AG04450 (cell line): ENCODE results near the gene CDC42EP3. TPM values are rescaled to one million over a fixed set of nuclear protein-coding genes. Genes with fewer than 3 reads are reported as not detected.

Experiments used
- CTCF ChIA-PET: fragments of 300-600, 350-600 bp; formaldehyde crosslinking; extraction: SDS; loops from one replicate; lab custom pipeline; 2022; ENCODE audit warnings: antibody characterized with exemption, inconsistent platforms; lab: Charles Lee
- POLR2A ChIA-PET: fragments of 350-600 bp; formaldehyde crosslinking; extraction: SDS; loops from one replicate; lab custom pipeline; 2021; ENCODE audit warnings: antibody characterized with exemption, inconsistent platforms; lab: Yijun Ruan, JAX
- DNase-seq: peaks from one replicate; pipeline ENCODE4 v3.0.0-alpha.2; 2011; ENCODE audit warnings: low read depth, low spot score
- H3K27ac ChIP-seq: one replicate; pipeline ENCODE4 v1.5.1; 2012; ENCODE audit warnings: low read depth, low read length, control low read depth
- H3K27me3 ChIP-seq: one replicate; pipeline ENCODE4 v1.6.0; 2012; ENCODE audit warnings: low read length; ENCODE audit not compliant: control insufficient read depth, insufficient read depth
- H3K4me3 ChIP-seq: 2 replicates; pipeline ENCODE4 v1.5.1; 2011; ENCODE audit warnings: mild to moderate bottlenecking, low read depth, low read length, control low read depth
- H3K9me3 ChIP-seq: 2 replicates; pipeline ENCODE4 v1.5.1; 2012; ENCODE audit warnings: low read length; ENCODE audit not compliant: control insufficient read depth, insufficient read depth
- CTCF ChIP-seq: IDR thresholded peaks from 2 replicates; pipeline ENCODE4 v1.5.1; 2011; ENCODE audit warnings: low read depth, low read length, control low read depth, inconsistent platforms
- polyA plus RNA-seq: library from polyadenylated mRNA; depleted of rRNA; stranded (reverse); fragments of >200 nt; gene quantifications from 2 replicates; pipeline ENCODE4 v1.2.3, GENCODE V29; 2011

Gene CDC42EP3
- polyA plus RNA-seq, 1 experiment: 245 TPM

- Histone ChIP-seq H3K4me3 (no peak overlapping the region), H3K27me3 (no peaks in the 10 kb centered on the region), H3K9me3 (no peaks in the 10 kb centered on the region), H3K27ac (no peak overlapping the region)
- POLR2A ChIA-PET: interaction anchor here (0.7 kb wide), 2 partner anchors 19 to 247 kb away, joined by 3 read pairs; no protein-coding TSS in a partner anchor
- no peak for DNase-seq
- TF ChIP-seq CTCF: no peak
- CTCF ChIA-PET: interaction anchor here (3.5 kb wide), 1 partner anchor 253 kb away, joined by 12 read pairs; no protein-coding TSS in a partner anchor
Measured at GRCh38 chr2:37623971-37624900, 47.2 kb downstream of the CDC42EP3 start.

- no peak for TF ChIP-seq CTCF
- no peak overlapping the region for H3K27ac ChIP-seq
- H3K27me3 ChIP-seq: no peaks in the 10 kb centered on the region
- H3K4me3 ChIP-seq: no peak overlapping the region
- DNase-seq: no peak
- ChIA-PET POLR2A (no interaction called here), CTCF (interaction anchor here (3.5 kb wide), 1 partner anchor 254 kb away, joined by 12 read pairs; no protein-coding TSS in a partner anchor)
- H3K9me3 ChIP-seq: no peaks in the 10 kb centered on the region
Measured at GRCh38 chr2:37623406-37623805, 48.0 kb downstream of the CDC42EP3 start.

- Histone ChIP-seq H3K4me3 (no peak overlapping the region), H3K27me3 (no peaks in the 10 kb centered on the region), H3K27ac (no peak overlapping the region), H3K9me3 (no peaks in the 10 kb centered on the region)
- TF ChIP-seq CTCF: no peak
- ChIA-PET CTCF (interaction anchor here (0.6 to 3.5 kb wide), 3 partner anchors 169 to 255 kb away, joined by 4 to 12 read pairs (median 9); no protein-coding TSS in a partner anchor), POLR2A (interaction anchor here (0.6 kb wide), 1 partner anchor 8 kb away, joined by 3 read pairs; no protein-coding TSS in a partner anchor)
- DNase-seq: no peak
Measured at GRCh38 chr2:37622450-37623100, 48.9 kb downstream of the CDC42EP3 start.

- Histone ChIP-seq H3K9me3 (no peaks in the 10 kb centered on the region), H3K4me3 (no peak overlapping the region), H3K27ac (no peak overlapping the region), H3K27me3 (no peaks in the 10 kb centered on the region)
- TF ChIP-seq CTCF: no peak
- ChIA-PET POLR2A (no interaction called here), CTCF (interaction anchor here (0.8 to 2.6 kb wide), 5 partner anchors 29 to 256 kb away, joined by 3 to 9 read pairs (median 3); no protein-coding TSS in a partner anchor)
- no peak for DNase-seq
Measured at GRCh38 chr2:37621199-37621598, 50.2 kb downstream of the CDC42EP3 start.
